CD14-positive monocyte (primary cell): ENCODE results near the gene TSPEAR. TPM values are rescaled to one million over a fixed set of nuclear protein-coding genes. Genes with fewer than 3 reads are reported as not detected.

ENCODE experiments used
- DNase-seq, 3 donors: peaks; one replicate each; pipeline ENCODE4 v3.0.0-alpha.2; 2011 to 2022
- H2AFZ ChIP-seq: 2 replicates; pipeline ENCODE4 v1.6.0; 2012; ENCODE audit warnings: mild to moderate bottlenecking, low read depth, low read length, inconsistent platforms; ENCODE audit not compliant: insufficient read depth, poor library complexity, severe bottlenecking
- H3K27ac ChIP-seq, 2 donors: 1 replicate in 1 of 2; 2 replicates in 1 of 2; pipeline ENCODE4 v1.5.1; 2012 to 2013; ENCODE audit warnings: low read length in 2 of 2, control low read depth in 1 of 2, inconsistent platforms in 1 of 2, low read depth in 1 of 2, mild to moderate bottlenecking in 1 of 2
- H3K27me3 ChIP-seq, 2 donors: one replicate each; pipeline versions ENCODE4 v1.6.0 to v1.6.1; 2011 to 2013; ENCODE audit warnings: low read length in 2 of 2; ENCODE audit not compliant: control insufficient read depth in 2 of 2, insufficient read depth in 2 of 2
- H3K36me3 ChIP-seq, 2 donors: replicated peaks in 1 of 2; 1 replicate in 1 of 2; 2 replicates in 1 of 2; pipeline versions ENCODE4 v1.5.1 to v1.6.1; 2012 to 2013; ENCODE audit warnings: low read length in 2 of 2, control low read depth in 1 of 2, inconsistent platforms in 1 of 2, mild to moderate bottlenecking in 1 of 2; ENCODE audit not compliant: insufficient read depth in 2 of 2, control insufficient read depth in 1 of 2
- H3K4me1 ChIP-seq, 2 donors: 1 replicate in 1 of 2; 2 replicates in 1 of 2; pipeline versions ENCODE4 v1.5.1 to v1.6.1; 2012 to 2013; ENCODE audit warnings: low read length in 2 of 2, control low read depth in 1 of 2, inconsistent platforms in 1 of 2, mild to moderate bottlenecking in 1 of 2, moderate library complexity in 1 of 2; ENCODE audit not compliant: insufficient read depth in 2 of 2, control insufficient read depth in 1 of 2
- H3K4me2 ChIP-seq: replicated peaks from 2 replicates; pipeline ENCODE3; 2012; ENCODE audit warnings: low read length, moderate library complexity, mild to moderate bottlenecking; ENCODE audit not compliant: poor library complexity, severe bottlenecking; ENCODE audit errors: extremely low read depth
- H3K4me3 ChIP-seq, 3 experiments: fragments of 200-600 bp in 1 of 3; sonication (generic) in 1 of 3; replicated peaks in 1 of 3; 1 replicate in 2 of 3; 2 replicates in 1 of 3; pipeline ENCODE4 v1.5.1; 2011 to 2013; ENCODE audit warnings: low read length in 3 of 3, mild to moderate bottlenecking in 3 of 3, control low read depth in 2 of 3, low read depth in 2 of 3, inconsistent platforms in 1 of 3, moderate library complexity in 1 of 3
- H3K79me2 ChIP-seq: 2 replicates; pipeline ENCODE4 v1.6.0; 2012; ENCODE audit warnings: mild to moderate bottlenecking, control low read depth, inconsistent platforms, low read length, moderate library complexity; ENCODE audit not compliant: insufficient read depth
- H3K9ac ChIP-seq: 2 replicates; pipeline ENCODE4 v1.6.0; 2017; ENCODE audit warnings: low read length, mild to moderate bottlenecking; ENCODE audit not compliant: insufficient read depth, poor library complexity, severe bottlenecking
- H3K9me3 ChIP-seq, 2 donors: replicated peaks in 1 of 2; 1 replicate in 1 of 2; 2 replicates in 1 of 2; pipeline versions ENCODE4 v1.5.1 to v1.6.1; 2012 to 2013; ENCODE audit warnings: low read length in 2 of 2, control low read depth in 1 of 2; ENCODE audit not compliant: control insufficient read depth in 1 of 2, insufficient read depth in 1 of 2
- H4K20me1 ChIP-seq: 2 replicates; pipeline ENCODE4 v1.6.0; 2012; ENCODE audit warnings: mild to moderate bottlenecking, low read length, control low read depth, moderate library complexity; ENCODE audit not compliant: insufficient read depth
- H3K27ac Mint-ChIP-seq, 7 donors: one replicate each; pipeline ENCODE4 v1.8.0; 2020; ENCODE audit warnings: mild to moderate bottlenecking in 7 of 7, mixed read lengths in 7 of 7, moderate library complexity in 6 of 7, inconsistent platforms in 2 of 7
- H3K27me3 Mint-ChIP-seq, 3 donors: one replicate each; pipeline ENCODE4 v1.8.0; 2021 to 2022; ENCODE audit warnings: low read depth in 3 of 3, mild to moderate bottlenecking in 3 of 3, mixed read lengths in 3 of 3, moderate library complexity in 3 of 3, inconsistent platforms in 1 of 3
- H3K36me3 Mint-ChIP-seq, 2 donors: one replicate each; pipeline ENCODE4 v1.8.0; 2020; ENCODE audit warnings: mixed read lengths in 2 of 2, inconsistent platforms in 1 of 2, mild to moderate bottlenecking in 1 of 2
- H3K4me1 Mint-ChIP-seq: one replicate; pipeline ENCODE4 v1.8.0; 2020; ENCODE audit warnings: mild to moderate bottlenecking, mixed read lengths
- H3K4me3 Mint-ChIP-seq, 2 donors: one replicate each; pipeline ENCODE4 v1.8.0; 2020; ENCODE audit warnings: mild to moderate bottlenecking in 2 of 2, mixed read lengths in 2 of 2, moderate library complexity in 1 of 2
- H3K9me3 Mint-ChIP-seq, 7 donors: one replicate each; pipeline ENCODE4 v1.8.0; 2020 to 2022; ENCODE audit warnings: mixed read lengths in 7 of 7, mild to moderate bottlenecking in 6 of 7, moderate library complexity in 6 of 7, inconsistent platforms in 2 of 7
- WGBS: methylation state at CpG from one replicate; pipeline ENCODE4 v1.1.5; 2013; ENCODE audit warnings: missing lambda C conversion rate; ENCODE audit not compliant: insufficient coverage; 5-methylcytosine and 5-hydroxymethylcytosine counted together
- intact Hi-C, 2 donors: fragments of 100-400 bp; cut with micrococcal nuclease; formaldehyde crosslinking; loops; one replicate each; pipeline versions ENCODE4 v1.15.0 to v1.15.1; 2023
- polyA plus RNA-seq, 3 donors: library from polyadenylated mRNA; depleted of rRNA in 1 of 3; unstranded in 2 of 3; stranded (reverse) in 1 of 3; fragments of 300-500 nt in 2 of 3; fragments of >200 nt in 1 of 3; fragmentation: Illumina TruSeq in 2 of 3; gene quantifications; 1 replicate in 2 of 3; 2 replicates in 1 of 3; pipeline ENCODE4 v1.2.3, GENCODE V29; 2012 to 2021
- TF ChIP-seq, protein P1 (sequence below): fragments of 200-600 bp; IDR thresholded peaks from one replicate; pipeline ENCODE4 v1.8.0; 2022; ENCODE audit warnings: antibody characterized with exemption, mild to moderate bottlenecking

Gene TSPEAR
- polyA plus RNA-seq, 3 donors: not detected

DNA sequence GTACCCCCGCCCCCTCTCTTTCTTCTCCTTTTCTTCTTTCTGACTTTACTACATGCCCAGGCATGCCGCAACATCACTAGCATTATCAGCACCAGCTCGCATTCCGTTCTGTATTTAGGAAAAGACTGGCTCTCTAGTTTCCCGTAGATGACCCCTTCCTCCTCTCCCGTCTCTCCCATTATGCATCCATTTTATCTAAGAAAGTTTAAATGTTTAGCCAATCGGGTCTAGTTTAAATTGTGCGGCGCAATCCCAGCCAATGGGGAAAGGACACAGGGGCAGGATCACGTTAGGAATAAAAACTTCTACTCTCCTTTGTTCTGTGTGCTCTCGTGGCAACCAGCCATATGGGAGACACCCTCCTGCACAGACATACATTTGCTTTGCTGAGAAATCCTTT lies 113.3 kb downstream of the TSPEAR start:
- Histone ChIP-seq H4K20me1 (no peaks in the 10 kb centered on the region), H3K79me2 (no peaks in the 10 kb centered on the region), H3K9ac (no peak overlapping the region), H3K27me3 (no peaks in the 10 kb centered on the region), H2AFZ (no peak overlapping the region), H3K36me3 (no peaks in the 10 kb centered on the region), H3K27ac (no peak overlapping the region), H3K4me2 (no peak overlapping the region), H3K4me3 (no peak overlapping the region), H3K4me1 (no peaks in the 10 kb centered on the region), H3K9me3 (no peaks in the 10 kb centered on the region)
- no peaks in the 10 kb centered on the region for H3K36me3 Mint-ChIP-seq
- intact Hi-C loops: no loop called here
- H3K4me1 Mint-ChIP-seq: no peaks in the 10 kb centered on the region
- TF ChIP-seq, protein P1, sequence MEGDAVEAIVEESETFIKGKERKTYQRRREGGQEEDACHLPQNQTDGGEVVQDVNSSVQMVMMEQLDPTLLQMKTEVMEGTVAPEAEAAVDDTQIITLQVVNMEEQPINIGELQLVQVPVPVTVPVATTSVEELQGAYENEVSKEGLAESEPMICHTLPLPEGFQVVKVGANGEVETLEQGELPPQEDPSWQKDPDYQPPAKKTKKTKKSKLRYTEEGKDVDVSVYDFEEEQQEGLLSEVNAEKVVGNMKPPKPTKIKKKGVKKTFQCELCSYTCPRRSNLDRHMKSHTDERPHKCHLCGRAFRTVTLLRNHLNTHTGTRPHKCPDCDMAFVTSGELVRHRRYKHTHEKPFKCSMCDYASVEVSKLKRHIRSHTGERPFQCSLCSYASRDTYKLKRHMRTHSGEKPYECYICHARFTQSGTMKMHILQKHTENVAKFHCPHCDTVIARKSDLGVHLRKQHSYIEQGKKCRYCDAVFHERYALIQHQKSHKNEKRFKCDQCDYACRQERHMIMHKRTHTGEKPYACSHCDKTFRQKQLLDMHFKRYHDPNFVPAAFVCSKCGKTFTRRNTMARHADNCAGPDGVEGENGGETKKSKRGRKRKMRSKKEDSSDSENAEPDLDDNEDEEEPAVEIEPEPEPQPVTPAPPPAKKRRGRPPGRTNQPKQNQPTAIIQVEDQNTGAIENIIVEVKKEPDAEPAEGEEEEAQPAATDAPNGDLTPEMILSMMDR: no peak
- peaks cover 0 to 2% (median 0%) of the 10 kb centered on the region in 7 donors for H3K9me3 Mint-ChIP-seq
- peaks cover 2 to 13% (median 6%) of the 10 kb centered on the region in 3 donors for H3K27me3 Mint-ChIP-seq
- WGBS: 88% methylated on average over 6 of the region's 11 CpGs
- no peak overlapping the region for H3K27ac Mint-ChIP-seq
- no peak for DNase-seq
- H3K4me3 Mint-ChIP-seq: no peak overlapping the region

DNA sequence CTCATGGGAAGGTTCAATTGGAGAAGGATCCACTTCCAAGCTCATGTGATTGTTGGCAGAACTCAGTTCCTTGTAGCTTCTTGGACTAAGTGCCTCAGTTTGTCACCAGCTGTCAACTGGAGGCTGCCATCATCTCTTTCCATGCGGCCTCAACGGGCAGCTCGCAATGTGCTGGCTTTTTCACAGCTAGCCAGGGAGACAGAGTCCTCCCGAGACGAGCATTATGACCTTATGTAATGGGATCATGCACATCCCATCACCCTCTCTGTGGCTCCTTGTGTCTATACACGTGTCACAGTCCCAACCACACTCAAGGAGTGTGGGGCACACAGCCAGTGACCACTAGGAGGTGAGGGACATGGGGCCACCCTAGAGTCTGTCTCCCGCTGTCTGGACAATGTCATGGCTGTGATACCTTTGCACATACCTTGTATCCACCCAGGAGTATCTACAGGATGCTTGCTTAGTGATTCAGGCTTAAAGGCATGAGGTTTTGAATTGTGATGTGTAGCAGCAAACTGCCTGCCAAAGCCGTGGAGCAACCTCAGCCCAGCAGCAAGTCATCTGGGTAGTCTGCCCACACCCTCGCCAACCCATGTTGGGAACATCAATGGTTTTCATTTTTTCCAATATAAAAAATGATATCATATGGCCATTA lies 115.2 kb downstream of the TSPEAR start:
- H3K79me2 ChIP-seq: no peaks in the 10 kb centered on the region
- DNase-seq: no peak
- H3K27me3 ChIP-seq: no peaks in the 10 kb centered on the region
- H3K9me3 ChIP-seq: no peaks in the 10 kb centered on the region
- H3K27ac ChIP-seq: no peak overlapping the region
- H3K4me1 ChIP-seq: no peaks in the 10 kb centered on the region
- H3K4me3 Mint-ChIP-seq: no peak overlapping the region
- peaks cover 0 to 2% (median 0%) of the 10 kb centered on the region in 7 donors for H3K9me3 Mint-ChIP-seq
- no peaks in the 10 kb centered on the region for H3K36me3 ChIP-seq
- no peaks in the 10 kb centered on the region for H3K36me3 Mint-ChIP-seq
- no peaks in the 10 kb centered on the region for H4K20me1 ChIP-seq
- TF ChIP-seq, protein P1: no peak
- peaks cover 2 to 23% (median 7%) of the 10 kb centered on the region in 3 donors for H3K27me3 Mint-ChIP-seq
- H3K4me2 ChIP-seq: no peak overlapping the region
- no peak overlapping the region for H2AFZ ChIP-seq
- H3K4me1 Mint-ChIP-seq: no peaks in the 10 kb centered on the region
- intact Hi-C loops: no loop called here
- H3K9ac ChIP-seq: no peak overlapping the region
- WGBS: 83% methylated on average over 7 of the region's 9 CpGs
- no peak overlapping the region for H3K4me3 ChIP-seq
- H3K27ac Mint-ChIP-seq: no peak overlapping the region
